ENCODE measurements around the gene LYSMD1.

DNA sequence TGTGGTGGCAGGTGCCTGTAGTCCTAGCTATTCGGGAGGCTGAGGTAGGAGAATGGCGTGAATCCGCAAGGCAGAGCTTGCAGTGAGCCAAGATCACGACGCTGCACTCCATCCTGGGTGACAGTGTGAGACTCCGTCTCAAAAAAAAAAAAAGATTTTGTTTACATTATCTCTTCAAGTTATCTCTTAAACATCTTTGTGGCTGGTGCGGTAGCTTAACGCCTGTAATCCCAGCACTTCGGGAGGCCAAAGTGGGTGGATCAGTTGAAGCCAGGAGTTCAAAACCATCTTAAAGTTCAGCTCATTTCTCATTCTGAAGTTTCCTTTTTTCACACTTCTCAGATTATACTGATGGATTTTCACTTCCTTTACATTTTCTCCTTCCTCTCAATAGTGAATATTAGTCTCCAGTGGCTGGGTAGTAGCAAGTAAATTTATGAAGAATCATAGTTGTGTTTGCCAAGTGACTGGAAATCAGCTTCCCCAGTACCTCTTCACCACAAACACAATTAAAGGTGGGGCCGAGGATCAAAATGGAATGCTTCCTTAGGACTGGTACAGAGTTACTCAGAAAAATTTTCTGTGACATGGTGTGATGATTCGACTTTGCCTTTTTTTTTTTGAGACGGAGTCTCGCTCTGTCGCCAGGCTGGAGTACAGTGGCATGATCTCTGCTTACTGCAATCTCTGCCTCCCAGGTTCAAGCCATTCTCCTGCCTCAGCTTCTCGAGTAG, 46.4 kb upstream of the LYSMD1 start:
- no peak for TF ChIP-seq POLR2A (IDR thresholded peaks at IDR 0.05)
- TF ChIP-seq, protein P1, sequence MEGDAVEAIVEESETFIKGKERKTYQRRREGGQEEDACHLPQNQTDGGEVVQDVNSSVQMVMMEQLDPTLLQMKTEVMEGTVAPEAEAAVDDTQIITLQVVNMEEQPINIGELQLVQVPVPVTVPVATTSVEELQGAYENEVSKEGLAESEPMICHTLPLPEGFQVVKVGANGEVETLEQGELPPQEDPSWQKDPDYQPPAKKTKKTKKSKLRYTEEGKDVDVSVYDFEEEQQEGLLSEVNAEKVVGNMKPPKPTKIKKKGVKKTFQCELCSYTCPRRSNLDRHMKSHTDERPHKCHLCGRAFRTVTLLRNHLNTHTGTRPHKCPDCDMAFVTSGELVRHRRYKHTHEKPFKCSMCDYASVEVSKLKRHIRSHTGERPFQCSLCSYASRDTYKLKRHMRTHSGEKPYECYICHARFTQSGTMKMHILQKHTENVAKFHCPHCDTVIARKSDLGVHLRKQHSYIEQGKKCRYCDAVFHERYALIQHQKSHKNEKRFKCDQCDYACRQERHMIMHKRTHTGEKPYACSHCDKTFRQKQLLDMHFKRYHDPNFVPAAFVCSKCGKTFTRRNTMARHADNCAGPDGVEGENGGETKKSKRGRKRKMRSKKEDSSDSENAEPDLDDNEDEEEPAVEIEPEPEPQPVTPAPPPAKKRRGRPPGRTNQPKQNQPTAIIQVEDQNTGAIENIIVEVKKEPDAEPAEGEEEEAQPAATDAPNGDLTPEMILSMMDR (IDR thresholded peaks at IDR 0.05): no peak
- no peak for TF ChIP-seq EP300 (IDR thresholded peaks at IDR 0.05)
